IPS DF 4.7 (cell line): ENCODE results near the gene CISH.

Source experiments
- DNase-seq: peaks from one replicate; pipeline ENCODE4 v3.0.0-alpha.2; 2013; ENCODE audit warnings: low spot score; ENCODE audit errors: extremely low read depth

Gene CISH

DNA sequence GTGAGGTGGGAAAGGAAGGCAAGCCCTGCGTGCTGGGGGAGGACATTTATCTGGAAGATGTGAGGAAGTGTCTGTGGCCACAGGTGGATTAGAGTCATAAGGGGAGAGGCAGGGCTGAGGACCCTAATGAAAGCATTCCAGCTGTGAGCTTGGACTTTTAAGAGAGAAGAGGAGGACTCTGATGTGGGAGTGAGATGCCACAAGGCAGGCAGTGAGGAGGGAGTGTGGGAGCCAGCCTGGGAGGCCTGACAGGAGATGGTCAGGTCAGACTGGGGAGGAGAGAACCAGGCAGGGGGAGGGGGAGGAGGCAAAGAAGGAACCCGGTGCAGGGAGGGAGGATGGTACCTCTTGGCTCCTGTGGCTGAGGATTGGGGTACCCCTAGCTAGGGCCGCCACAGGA, 26.4 kb upstream of the CISH start:
- no peak for DNase-seq

DNA sequence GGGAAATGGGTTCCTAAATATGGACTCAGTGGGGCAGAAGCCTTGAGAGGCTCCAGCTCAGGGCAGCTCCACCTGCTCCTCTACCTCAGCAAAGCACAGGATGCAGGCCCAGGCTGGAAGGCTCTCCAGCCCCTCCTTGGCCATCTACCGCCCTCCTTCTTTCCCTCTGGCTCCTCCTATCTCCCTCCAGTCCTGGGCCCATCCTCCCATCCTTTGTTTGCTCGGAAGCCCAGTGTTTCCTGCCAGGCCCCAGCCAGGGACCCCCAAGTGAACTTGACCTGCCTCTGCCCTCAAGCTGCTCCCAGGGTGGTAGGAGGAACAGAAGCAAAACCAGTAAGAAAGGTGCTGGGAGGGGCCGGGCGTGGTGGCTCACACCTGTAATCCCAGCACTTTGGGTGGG, 25.4 kb upstream of the CISH start:
- no peak for DNase-seq

DNA sequence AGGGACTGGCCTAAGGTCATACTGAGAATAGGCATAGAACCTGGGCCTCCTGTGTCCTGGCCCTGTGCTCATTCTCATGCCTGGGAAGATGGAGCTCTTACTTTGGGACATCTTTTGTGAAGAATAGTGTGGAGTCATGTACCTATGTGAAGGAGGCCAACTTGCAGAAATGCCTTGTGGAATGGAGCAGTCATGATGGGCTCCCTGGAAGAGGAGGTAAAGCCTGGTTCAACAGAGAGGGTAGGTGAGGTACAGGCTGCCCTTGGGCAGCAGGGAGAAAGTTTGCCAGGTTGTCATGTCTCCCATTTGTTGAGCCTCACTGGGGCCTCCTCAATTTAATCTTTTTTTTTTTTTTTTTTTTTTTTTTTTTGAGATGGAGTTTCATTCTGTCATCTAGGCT, 23.5 kb upstream of the CISH start:
- no peak for DNase-seq

DNA sequence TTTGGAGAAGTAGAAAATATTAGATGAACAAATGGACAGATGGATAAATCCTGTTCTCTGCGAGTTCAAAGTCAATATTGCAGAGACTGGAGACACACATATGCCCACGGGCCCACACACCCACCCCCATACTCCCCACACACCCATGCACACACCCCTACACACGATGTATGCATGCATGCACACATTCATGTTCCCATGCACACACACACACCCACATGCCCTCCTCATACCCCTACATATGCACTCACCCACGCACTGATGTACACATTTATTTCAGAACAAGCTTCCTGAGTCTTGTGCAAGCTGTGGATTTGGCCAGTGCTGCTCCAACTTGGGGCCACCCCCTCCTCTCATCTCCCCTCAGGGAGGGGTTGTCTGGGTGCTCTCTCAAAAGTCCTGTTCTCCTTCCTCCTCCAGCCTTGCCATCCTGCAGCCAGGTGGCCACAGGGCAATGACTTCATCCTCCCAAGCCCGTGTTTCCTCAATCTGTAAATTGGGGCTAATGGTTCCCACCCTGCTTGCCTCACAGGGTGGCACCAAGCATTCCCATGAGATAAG, 21.7 kb upstream of the CISH start:
- DNase-seq = no peak

GRCh38 chr3:50632450-50632849, 20.9 kb upstream of the CISH start:
- DNase-seq = no peak

DNA sequence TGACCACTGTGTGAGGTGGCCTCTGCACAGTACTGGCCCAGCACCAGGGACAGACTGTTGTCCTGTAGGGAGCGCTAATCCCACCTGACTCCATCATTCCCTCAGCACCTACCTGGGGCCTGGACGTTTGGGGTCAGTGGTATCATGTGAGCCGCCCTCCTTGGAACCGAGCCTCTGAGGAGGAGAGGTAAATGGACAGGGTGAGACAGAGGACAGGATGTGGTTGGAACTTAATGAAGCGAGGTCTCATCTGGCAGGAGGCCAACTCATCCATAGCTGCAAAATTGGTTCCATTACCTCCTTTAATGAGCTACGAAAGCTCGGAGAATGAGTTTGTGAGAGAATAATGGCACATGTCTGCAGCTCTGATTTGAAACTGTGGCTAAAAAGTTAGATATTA, 19.3 kb upstream of the CISH start:
- no peak for DNase-seq

DNA sequence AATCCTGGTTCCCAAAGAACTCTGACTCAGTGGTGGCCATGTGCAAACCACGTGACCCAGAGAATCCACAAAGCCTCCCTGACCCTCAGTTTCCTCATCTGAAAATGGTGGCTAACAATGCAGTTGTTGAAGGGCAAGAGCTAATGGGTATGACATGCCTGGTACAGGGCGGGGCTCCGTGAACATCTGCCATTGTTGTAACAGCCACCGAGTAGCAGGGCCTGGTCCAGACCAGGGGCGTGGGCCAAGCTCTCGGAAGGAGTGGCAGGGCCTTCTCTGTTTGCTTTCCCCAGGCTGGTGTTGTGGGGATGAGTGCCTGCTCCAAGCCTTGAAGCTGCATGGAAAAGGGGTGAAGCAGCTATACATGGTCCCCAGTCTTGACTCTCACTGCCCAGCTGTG, 18.8 kb upstream of the CISH start:
- DNase-seq = no peak

GRCh38 chr3:50628601-50629000, 17.0 kb upstream of the CISH start:
- DNase-seq = no peak

GRCh38 chr3:50627407-50628051, 16.0 kb upstream of the CISH start:
- DNase-seq = no peak

DNA sequence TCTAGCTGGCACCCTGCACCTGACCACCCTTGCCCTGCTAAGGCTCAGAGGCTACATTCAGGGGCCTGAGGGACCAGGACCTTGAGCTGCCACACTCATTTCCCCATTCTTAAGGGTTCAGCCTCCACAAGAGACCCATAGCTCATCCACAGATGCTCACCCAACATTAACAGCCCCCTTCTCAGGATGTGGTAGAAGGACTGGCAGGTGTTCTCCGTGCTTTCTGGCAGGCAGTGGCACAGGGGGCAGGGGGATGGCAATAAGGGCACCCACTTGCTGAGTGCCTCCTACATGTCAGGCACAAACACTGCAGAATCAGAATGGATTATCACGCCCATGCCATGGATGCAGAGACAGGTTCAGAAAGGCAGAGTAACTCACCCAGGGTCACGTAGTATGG, 14.8 kb upstream of the CISH start:
- DNase-seq = no peak

GRCh38 chr3:50625231-50626182, 13.9 kb upstream of the CISH start:
- DNase-seq = no peak

- no peak for DNase-seq
Observed at GRCh38 chr3:50624634-50625033, 13.1 kb upstream of the CISH start.

- no peak for DNase-seq
Observed at GRCh38 chr3:50623840-50624474, 12.4 kb upstream of the CISH start.

- no peak for DNase-seq
Observed at GRCh38 chr3:50622881-50623280, 11.3 kb upstream of the CISH start.

- no peak for DNase-seq
Observed at GRCh38 chr3:50620820-50621219, 9.2 kb upstream of the CISH start.

DNA sequence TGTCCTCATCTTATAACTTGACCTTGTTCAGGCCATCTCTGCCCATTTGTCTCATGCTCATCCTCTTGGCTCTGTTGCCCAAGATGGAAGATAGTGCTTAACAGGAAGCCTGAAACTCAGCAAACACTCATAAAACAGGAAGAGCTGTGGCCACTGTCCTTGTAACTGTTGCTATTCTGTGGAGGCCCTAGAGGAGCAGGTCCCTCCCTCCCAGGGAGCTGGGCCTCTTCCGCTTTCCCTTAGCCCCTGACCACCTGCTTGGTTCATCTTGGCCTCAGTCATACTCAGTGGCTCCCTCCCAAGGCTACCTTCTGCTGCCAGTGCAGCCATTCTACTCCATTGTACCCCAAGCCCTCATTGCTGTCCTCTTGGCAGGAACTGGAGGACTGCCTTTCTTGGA, 8.8 kb upstream of the CISH start:
- no peak for DNase-seq

DNA sequence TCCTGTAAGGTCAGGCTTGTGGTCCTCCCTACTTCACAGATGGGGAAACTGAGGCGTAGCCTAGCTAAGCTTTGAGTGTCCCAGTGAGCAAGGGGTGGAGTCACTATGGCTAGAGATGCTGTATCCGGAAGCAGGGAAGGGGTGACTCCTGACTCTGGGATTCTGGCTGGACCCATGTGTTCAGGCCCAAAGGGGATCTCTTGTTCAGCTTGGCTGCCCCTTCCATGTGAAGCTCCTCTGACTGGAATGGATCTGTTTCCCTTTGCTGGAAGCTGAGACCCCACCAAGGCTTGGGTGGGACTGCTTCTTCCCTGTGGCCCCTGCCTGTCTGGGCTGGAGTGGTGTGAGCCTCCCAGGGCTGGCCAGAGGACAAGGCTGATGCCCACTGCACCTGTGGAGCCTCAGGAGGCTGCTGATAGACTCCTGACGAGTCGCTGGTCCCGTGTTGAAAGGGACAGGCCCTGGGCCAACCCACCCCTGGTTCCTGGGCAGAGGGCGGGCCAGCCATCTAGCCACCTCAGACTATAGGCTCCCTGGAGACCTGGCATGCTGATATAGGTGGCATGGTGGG, 6.4 kb upstream of the CISH start:
- DNase-seq = no peak

DNA sequence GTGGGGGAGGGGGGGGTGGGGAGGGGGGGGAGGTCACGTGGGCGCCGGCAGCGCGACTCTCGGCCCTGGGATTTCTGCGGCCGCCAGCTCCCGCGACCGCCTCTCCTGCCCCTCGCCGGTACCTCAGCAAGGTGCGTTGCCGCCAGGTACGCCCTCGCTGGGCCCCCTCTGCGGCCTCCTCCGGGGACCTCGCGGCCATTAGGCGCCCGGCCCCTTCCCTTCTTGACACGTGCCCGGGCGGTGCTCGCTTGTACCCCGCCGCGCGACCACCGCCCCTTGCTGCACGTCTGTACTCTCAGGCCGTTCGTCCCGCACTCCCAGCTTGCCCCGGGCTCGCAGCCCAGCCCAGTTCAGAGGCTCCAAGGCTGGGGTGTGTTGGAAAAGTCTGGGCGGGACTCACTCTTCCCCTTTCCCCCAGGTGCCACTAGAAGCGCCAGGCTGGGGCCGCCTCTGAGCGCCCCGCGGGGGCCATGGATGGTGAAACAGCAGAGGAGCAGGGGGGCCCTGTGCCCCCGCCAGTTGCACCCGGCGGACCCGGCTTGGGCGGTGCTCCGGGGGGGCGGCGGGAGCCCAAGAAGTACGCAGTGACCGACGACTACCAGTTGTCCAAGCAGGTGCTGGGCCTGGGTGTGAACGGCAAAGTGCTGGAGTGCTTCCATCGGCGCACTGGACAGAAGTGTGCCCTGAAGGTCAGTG, 5.7 kb upstream of the CISH start, which contains the start of gene MAPKAPK3:
MAPKAPK3 (plus strand) TSS at position 56 of the 696 bp plus-strand sequence; CDS start at position 471, 415 bp downstream.
- DNase-seq = no peak

DNA sequence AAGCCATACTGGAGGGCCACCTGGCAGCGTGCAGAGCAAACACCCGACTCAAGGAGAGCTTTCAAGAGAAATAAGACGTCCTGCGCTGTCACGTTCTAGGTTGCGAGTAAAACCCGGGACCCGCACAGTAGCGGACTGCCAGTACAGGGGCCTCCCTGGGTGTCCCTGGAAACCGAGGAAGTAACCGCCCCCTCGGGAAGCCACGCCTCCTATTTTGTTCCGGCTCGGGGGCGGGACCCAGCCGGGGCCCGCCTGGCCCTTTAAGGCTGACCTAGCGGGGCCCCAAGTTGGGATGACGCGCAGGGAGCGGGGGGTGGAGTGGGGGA, 5.2 kb upstream of the CISH start:
- DNase-seq = no peak

GRCh38 chr3:50616003-50616769, 4.6 kb upstream of the CISH start:
- no peak for DNase-seq
